ENCODE results near the gene MRPL18. TPM values are rescaled to one million over a fixed set of nuclear protein-coding genes. Genes with fewer than 3 reads are reported as not detected.
"Not testable (repeated sequence)": the region's sequence is repeated elsewhere in the genome, so short reads cannot be mapped to it uniquely, and the experiment has no call there.

The MRPL18 gene
- total RNA-seq, 4 donors from 2014 or later, result 25.1 to 58.5 (median 35.7) TPM

DNA sequence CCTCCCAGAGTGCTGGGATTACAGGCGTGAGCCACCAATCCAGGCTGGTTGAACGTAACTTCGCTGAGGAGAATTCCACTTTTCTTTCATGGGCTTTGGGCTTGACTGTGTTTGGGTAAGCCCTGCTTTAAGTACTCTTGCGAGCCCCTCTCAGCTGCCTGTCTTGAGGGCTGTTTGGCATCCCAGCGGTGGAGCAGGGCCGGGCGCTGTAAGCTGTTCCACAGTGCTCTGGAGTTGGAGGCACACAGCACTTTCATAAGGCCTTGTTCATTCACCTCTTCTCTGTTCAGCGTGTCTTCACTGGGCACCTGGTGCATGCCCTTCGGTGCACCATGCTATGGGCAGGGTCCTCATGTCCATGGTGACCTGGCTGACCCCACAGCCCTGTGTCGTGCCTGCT is 31.5 kb downstream of the MRPL18 start:
- DNase-seq, result no peak
- no peaks in the 10 kb centered on the region for H3K4me1 ChIP-seq
- no peaks in the 10 kb centered on the region for H3K27me3 ChIP-seq
- H3K27ac ChIP-seq, result no peak overlapping the region
- H3K9me3 ChIP-seq, result no peaks in the 10 kb centered on the region
- no peak overlapping the region for H3K4me3 ChIP-seq
- no peak for TF ChIP-seq POLR2A (IDR thresholded peaks at IDR 0.05)
- TF ChIP-seq, protein P1, sequence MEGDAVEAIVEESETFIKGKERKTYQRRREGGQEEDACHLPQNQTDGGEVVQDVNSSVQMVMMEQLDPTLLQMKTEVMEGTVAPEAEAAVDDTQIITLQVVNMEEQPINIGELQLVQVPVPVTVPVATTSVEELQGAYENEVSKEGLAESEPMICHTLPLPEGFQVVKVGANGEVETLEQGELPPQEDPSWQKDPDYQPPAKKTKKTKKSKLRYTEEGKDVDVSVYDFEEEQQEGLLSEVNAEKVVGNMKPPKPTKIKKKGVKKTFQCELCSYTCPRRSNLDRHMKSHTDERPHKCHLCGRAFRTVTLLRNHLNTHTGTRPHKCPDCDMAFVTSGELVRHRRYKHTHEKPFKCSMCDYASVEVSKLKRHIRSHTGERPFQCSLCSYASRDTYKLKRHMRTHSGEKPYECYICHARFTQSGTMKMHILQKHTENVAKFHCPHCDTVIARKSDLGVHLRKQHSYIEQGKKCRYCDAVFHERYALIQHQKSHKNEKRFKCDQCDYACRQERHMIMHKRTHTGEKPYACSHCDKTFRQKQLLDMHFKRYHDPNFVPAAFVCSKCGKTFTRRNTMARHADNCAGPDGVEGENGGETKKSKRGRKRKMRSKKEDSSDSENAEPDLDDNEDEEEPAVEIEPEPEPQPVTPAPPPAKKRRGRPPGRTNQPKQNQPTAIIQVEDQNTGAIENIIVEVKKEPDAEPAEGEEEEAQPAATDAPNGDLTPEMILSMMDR (IDR thresholded peaks at IDR 0.05), result no peak
- H3K36me3 ChIP-seq, result no peaks in the 10 kb centered on the region

DNA sequence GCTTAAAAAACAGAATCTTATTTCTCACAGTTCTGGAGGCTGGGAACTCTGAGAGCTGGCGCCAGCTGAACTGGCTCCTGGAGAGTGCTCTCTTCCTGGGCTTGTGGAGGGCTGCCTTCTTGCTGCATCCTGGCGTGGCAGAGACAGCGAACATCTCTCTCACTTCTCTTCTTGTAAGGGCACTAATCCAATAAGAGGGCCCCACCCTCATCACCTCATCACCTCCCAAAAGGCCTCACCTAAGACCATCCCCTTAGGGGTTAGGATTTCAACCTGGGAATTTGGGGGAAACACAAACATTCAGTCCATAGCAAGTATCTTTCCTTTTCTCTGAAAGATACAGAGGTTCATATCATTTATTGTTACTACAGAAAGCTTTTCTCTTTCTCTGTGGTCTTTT is 33.7 kb downstream of the MRPL18 start:
- Histone ChIP-seq H3K4me3 (no peak overlapping the region), H3K9me3 (no peaks in the 10 kb centered on the region), H3K4me1 (no peaks in the 10 kb centered on the region), H3K27me3 (no peaks in the 10 kb centered on the region), H3K36me3 (no peaks in the 10 kb centered on the region), H3K27ac (no peak overlapping the region)
- no peak for TF ChIP-seq POLR2A (IDR thresholded peaks at IDR 0.05)
- TF ChIP-seq, protein P1 (IDR thresholded peaks at IDR 0.05), result no peak
- no peak for DNase-seq

DNA sequence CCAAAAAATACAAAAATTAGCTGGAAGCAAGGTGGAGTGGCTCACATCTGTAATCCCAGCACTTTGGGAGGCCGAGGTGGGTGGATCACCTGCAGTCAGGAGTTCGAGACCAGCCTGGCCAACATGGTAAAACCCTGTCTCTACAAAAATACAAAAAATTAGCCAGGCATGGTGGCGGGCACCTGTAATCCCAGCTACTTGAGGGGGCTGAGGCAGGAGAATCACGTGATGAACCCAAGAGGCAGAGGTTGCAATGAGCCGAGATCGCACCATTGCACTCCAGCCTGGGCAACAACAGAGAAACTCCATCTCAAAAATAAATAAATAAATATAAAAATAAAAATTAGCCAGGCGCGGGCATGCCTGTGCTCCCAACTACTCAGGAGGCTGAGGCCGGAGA is 34.4 kb downstream of the MRPL18 start:
- not testable (repeated sequence) for H3K4me1 ChIP-seq, H3K4me3 ChIP-seq, DNase-seq, H3K9me3 ChIP-seq, H3K27ac ChIP-seq, H3K36me3 ChIP-seq, H3K27me3 ChIP-seq

DNA sequence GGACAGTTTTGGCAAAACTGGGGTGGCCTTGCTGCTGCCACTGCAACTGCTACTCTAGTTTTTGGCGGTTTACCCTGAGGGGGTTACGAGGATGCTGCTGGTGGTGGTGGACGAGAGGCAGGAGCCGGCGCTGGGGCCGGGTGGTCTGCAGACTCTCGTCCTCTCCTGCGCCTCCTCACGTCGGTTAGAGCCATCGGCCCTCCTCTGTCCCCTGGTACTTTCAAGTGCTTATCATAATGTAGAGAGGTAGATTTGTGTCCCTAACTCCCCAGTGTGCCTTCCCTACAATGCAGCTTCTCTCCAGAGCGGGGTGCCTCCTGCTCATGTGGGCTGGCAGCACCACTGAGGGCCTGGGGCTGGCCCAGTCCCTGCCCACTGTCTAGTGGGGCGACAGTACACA is 35.7 kb downstream of the MRPL18 start:
- no peaks in the 10 kb centered on the region for H3K9me3 ChIP-seq
- H3K36me3 ChIP-seq, result no peaks in the 10 kb centered on the region
- no peak overlapping the region for H3K4me3 ChIP-seq
- no peaks in the 10 kb centered on the region for H3K4me1 ChIP-seq
- H3K27me3 ChIP-seq, result no peaks in the 10 kb centered on the region
- DNase-seq, result no peak
- no peak overlapping the region for H3K27ac ChIP-seq
- TF ChIP-seq POLR2A (IDR thresholded peaks at IDR 0.05), result no peak
- TF ChIP-seq, protein P1 (IDR thresholded peaks at IDR 0.05), result no peak

DNA sequence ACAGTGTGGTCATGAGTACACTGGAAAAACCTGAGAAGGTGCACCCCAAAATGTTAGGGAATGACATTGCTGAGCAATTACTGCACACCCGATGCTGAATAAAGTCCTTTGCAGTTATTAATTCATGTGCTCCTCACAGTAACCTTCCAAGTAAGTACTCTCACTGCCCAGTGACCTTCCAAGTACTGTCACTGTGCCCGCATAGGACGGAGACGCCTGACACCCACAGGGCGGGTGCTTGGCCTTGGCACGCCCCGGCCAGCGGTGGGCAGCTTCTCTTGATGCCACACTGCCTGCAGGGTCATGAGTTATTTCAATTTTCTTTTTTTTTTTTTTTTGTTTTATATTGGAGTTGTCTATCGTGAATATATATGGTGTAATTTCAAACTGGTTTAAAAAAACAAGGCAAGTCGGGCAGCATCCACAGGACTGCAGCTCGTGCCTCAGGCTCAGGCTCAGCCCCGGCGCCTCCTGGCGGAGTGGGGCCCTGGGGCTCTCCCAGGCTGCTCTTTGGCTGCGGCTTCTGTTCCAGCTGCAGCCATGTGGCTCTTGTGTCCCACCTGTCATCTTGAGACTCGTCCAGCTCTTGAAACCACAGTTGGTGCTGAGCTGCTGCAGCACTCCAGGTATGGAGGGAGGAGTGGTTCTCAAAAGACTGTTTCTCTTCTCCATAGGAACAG is 36.8 kb downstream of the MRPL18 start:
- Histone ChIP-seq H3K9me3 (no peaks in the 10 kb centered on the region), H3K4me3 (no peak overlapping the region), H3K27ac (no peak overlapping the region), H3K36me3 (no peaks in the 10 kb centered on the region), H3K27me3 (no peaks in the 10 kb centered on the region), H3K4me1 (no peaks in the 10 kb centered on the region)
- TF ChIP-seq POLR2A (IDR thresholded peaks at IDR 0.05), result no peak
- TF ChIP-seq, protein P1 (IDR thresholded peaks at IDR 0.05), result peak in 1 of 6 experiments; percentile 15
- DNase-seq, result no peak

DNA sequence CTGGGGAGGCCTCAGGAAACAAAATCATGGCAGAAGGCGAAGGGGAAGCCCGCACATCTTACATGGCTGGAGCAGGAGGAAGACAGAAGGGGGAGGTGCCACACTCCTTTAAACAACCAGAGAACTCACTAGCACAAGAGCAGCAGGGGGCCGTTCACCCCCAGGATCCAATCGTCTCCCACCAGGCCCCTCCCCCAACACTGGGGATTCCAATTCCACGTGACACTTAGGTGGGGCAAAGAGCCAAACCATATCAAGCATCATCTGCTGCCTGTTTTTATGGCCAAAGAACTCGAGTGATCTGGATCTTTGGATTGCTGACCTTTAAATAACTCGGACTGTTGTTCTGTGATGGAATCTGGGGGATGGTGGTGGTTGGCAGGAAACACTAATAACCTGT is 37.8 kb downstream of the MRPL18 start:
- no peak for DNase-seq
- Histone ChIP-seq H3K36me3 (no peaks in the 10 kb centered on the region), H3K27ac (no peak overlapping the region), H3K4me1 (no peaks in the 10 kb centered on the region), H3K27me3 (no peaks in the 10 kb centered on the region), H3K9me3 (no peaks in the 10 kb centered on the region), H3K4me3 (no peak overlapping the region)
- TF ChIP-seq, protein P1 (IDR thresholded peaks at IDR 0.05), result no peak
- no peak for TF ChIP-seq POLR2A (IDR thresholded peaks at IDR 0.05)
